Thyroid gland (tissue), 4 donors: ENCODE measurements around the gene IRAK2. TPM values are rescaled to one million over a fixed set of nuclear protein-coding genes. Genes with fewer than 3 reads are reported as not detected.

Experiments
- DNase-seq, 2 donors: peaks; one replicate each; pipeline ENCODE4 v3.0.0-alpha.2; 2019
- H3K27ac ChIP-seq, 3 donors: fragments of 200-600 bp; sonication (generic); 1 replicate in 2 of 3; 2 replicates in 1 of 3; pipeline ENCODE4 v1.5.1; 2016 to 2019; ENCODE audit warnings: mild to moderate bottlenecking in 1 of 3, moderate library complexity in 1 of 3
- H3K27me3 ChIP-seq: fragments of 200-600 bp; sonication (generic); one replicate; pipeline ENCODE4 v1.5.1; 2019
- H3K36me3 ChIP-seq, 2 donors: fragments of 200-600 bp; sonication (generic); one replicate each; pipeline ENCODE4 v1.5.1; 2016 to 2019
- H3K4me1 ChIP-seq, 2 donors: fragments of 200-600 bp; sonication (generic); one replicate each; pipeline ENCODE4 v1.5.1; 2017 to 2019
- H3K4me3 ChIP-seq, 3 donors: fragments of 200-600 bp; sonication (generic); replicated peaks in 1 of 3; 1 replicate in 2 of 3; 2 replicates in 1 of 3; pipeline ENCODE4 v1.5.1; 2016; ENCODE audit warnings: mild to moderate bottlenecking in 1 of 3
- H3K9me3 ChIP-seq: fragments of 200-600 bp; sonication (generic); one replicate; pipeline ENCODE4 v1.5.1; 2017
- CTCF ChIP-seq, 6 experiments: fragments of 200-600 bp in 3 of 6; fragments of 450-650 bp in 3 of 6; sonication (generic) in 3 of 6; IDR thresholded peaks; one replicate each; pipeline ENCODE4 v1.5.1; 2016 to 2019; ENCODE audit warnings: antibody characterized with exemption in 6 of 6, mild to moderate bottlenecking in 2 of 6, inconsistent platforms in 1 of 6, moderate library complexity in 1 of 6
- POLR2A ChIP-seq, 2 donors: fragments of 450-650 bp; IDR thresholded peaks; one replicate each; pipeline ENCODE4 v1.6.1; 2017; ENCODE audit warnings: antibody characterized with exemption in 2 of 2, mild to moderate bottlenecking in 2 of 2, moderate library complexity in 1 of 2
- WGBS, 2 donors: methylation state at CpG; one replicate each; pipeline ENCODE4 v1.1.5; 2017; 5-methylcytosine and 5-hydroxymethylcytosine counted together
- intact Hi-C: fragments of 100-400 bp; cut with DNase I; formaldehyde crosslinking; loops from one replicate; pipeline ENCODE4 v1.15.1; 2023
- small RNA-seq: library from RNA; depleted of rRNA; stranded (forward); fragments of <200 nt; gene quantifications from one replicate; pipeline ENCODE3, GENCODE V24; 2016
- total RNA-seq, 4 donors: library from RNA; depleted of rRNA; stranded (reverse); fragments of >200 nt; gene quantifications; one replicate each; pipeline ENCODE4 v1.2.3, GENCODE V29; 2016

IRAK2 gene
- total RNA-seq, 4 donors from 2014 or later, result 5.0 to 9.1 (median 7.4) TPM

- intact Hi-C loops, result no loop called here
- no peak for TF ChIP-seq POLR2A (IDR thresholded peaks at IDR 0.05)
- no peak for TF ChIP-seq CTCF (IDR thresholded peaks at IDR 0.05)
- DNase-seq, result no peak
- Histone ChIP-seq H3K4me3 (no peak overlapping the region), H3K27ac (no peak overlapping the region), H3K4me1 (no peaks in the 10 kb centered on the region), H3K27me3 (no peaks in the 10 kb centered on the region), H3K9me3 (no peaks in the 10 kb centered on the region), H3K36me3 (no peaks in the 10 kb centered on the region)
- WGBS, 2 donors, result 82 to 83% methylated on average over 8 to 9 of the region's 9 CpGs
These were observed 125.2 kb downstream of the IRAK2 start for GRCh38 chr3:10289787-10290355.

- TF ChIP-seq POLR2A (IDR thresholded peaks at IDR 0.05) (no peak), CTCF (IDR thresholded peaks at IDR 0.05) (no peak)
- H3K36me3 ChIP-seq, result no peaks in the 10 kb centered on the region
- intact Hi-C loops, result no loop called here
- no peaks in the 10 kb centered on the region for H3K9me3 ChIP-seq
- no peak for DNase-seq
- H3K27me3 ChIP-seq, result no peaks in the 10 kb centered on the region
- H3K4me3 ChIP-seq, result no peak overlapping the region
- H3K27ac ChIP-seq, result no peak overlapping the region
- WGBS, 2 donors, result 76 to 79% methylated on average over 16 to 18 of the region's 18 CpGs
- no peaks in the 10 kb centered on the region for H3K4me1 ChIP-seq
These were observed 125.9 kb downstream of the IRAK2 start for GRCh38 chr3:10290481-10291176.

GRCh38 chr3:10291641-10292040, 126.9 kb downstream of the IRAK2 start:
- no peak overlapping the region for H3K27ac ChIP-seq
- H3K27me3 ChIP-seq, result no peaks in the 10 kb centered on the region
- TF ChIP-seq POLR2A (IDR thresholded peaks at IDR 0.05), result no peak
- no peak for TF ChIP-seq CTCF (IDR thresholded peaks at IDR 0.05)
- H3K4me1 ChIP-seq, result no peaks in the 10 kb centered on the region
- no peak overlapping the region for H3K4me3 ChIP-seq
- intact Hi-C loops, result no loop called here
- no peaks in the 10 kb centered on the region for H3K9me3 ChIP-seq
- H3K36me3 ChIP-seq, result peaks cover 0 to under 1% of the 10 kb centered on the region in 2 donors
- DNase-seq, result no peak
- 86 to 95% methylated on average over 6 of the region's 6 CpGs for WGBS, 2 donors

GRCh38 chr3:10292505-10293419, 128.0 kb downstream of the IRAK2 start, which contains the start of gene GHRL:
Gene GHRL (minus strand): TSS chr3:10292947. CDS start chr3:10290180, 2,767 bp downstream.
- no peak for DNase-seq
- TF ChIP-seq CTCF (IDR thresholded peaks at IDR 0.05) (no peak), POLR2A (IDR thresholded peaks at IDR 0.05) (no peak)
- Histone ChIP-seq H3K9me3 (no peaks in the 10 kb centered on the region), H3K4me1 (no peaks in the 10 kb centered on the region), H3K27me3 (no peaks in the 10 kb centered on the region), H3K36me3 (peaks cover 0 to 5% of the 10 kb centered on the region in 2 donors), H3K4me3 (no peak within 1 kb of the TSS), H3K27ac (no peak within 1 kb of the TSS)
- intact Hi-C loops, result no loop called here
- WGBS, 2 donors, result 72 to 76% methylated on average over 11 to 12 of the region's 12 CpGs

Small RNA genes lying within 50 kb of the gene (small RNA-seq; reads per million reads assigned to genes)
- not detected for gene RF02126

Other genes starting within 250 kb of the IRAK2 start
- gene IL17RC, start 247.8 kb upstream of the IRAK2 start, total RNA-seq, result 10 to 100 TPM; 64.2 to 70.2 (median 68.0) TPM
- 100 to 1,000 TPM in 2 of 4 donors, 10 to 100 TPM in 2; 57.3 to 192 (median 96.7) TPM for gene CRELD1, start 231.1 kb upstream of the IRAK2 start, total RNA-seq
- 1 to 10 TPM; 2.8 to 8.5 (median 6.6) TPM for gene PRRT3, start 212.5 kb upstream of the IRAK2 start, total RNA-seq
- gene EMC3, start 178.1 kb upstream of the IRAK2 start, total RNA-seq, result 100 to 1,000 TPM in 2 of 4 donors, 10 to 100 TPM in 2; 53.1 to 160 (median 117) TPM
- 1 to 10 TPM; 2.0 to 7.9 (median 4.4) TPM for gene FANCD2, start 138.5 kb upstream of the IRAK2 start, total RNA-seq
- gene FANCD2OS, start 56.7 kb upstream of the IRAK2 start, total RNA-seq, result not detected
- gene BRK1, start 49.2 kb upstream of the IRAK2 start, total RNA-seq, result 100 to 1,000 TPM in 2 of 4 donors, 10 to 100 TPM in 2; 80.6 to 158 (median 108) TPM
- gene VHL, start 23.1 kb upstream of the IRAK2 start, total RNA-seq, result 10 to 100 TPM; 55.0 to 60.1 (median 58.5) TPM
- gene TATDN2, start 83.5 kb downstream of the IRAK2 start, total RNA-seq, result 10 to 100 TPM; 21.4 to 37.1 (median 30.1) TPM
- 1 to 10 TPM in 2 of 4 donors, under 1 TPM in 1, not detected in 1; 0.56 to 1.2 (median 1.1) TPM for gene GHRL, start 128.0 kb downstream of the IRAK2 start, total RNA-seq
- 100 to 1,000 TPM in 3 of 4 donors, 10 to 100 TPM in 1; 93.3 to 156 (median 136) TPM for gene SEC13, start 156.2 kb downstream of the IRAK2 start, total RNA-seq